ENCODE data around the gene GMPS. TPM values are rescaled to one million over a fixed set of nuclear protein-coding genes. Genes with fewer than 3 reads are reported as not detected.

GMPS gene
- total RNA-seq, 1 experiment from 2014 or later, result 43.3 TPM

GRCh38 chr3:155895379-155895900, 25.0 kb downstream of the GMPS start:
- BruUV-seq (replicated peaks), result no TSS peak
- no peak for TF ChIP-seq EZH2phosphoT487 (IDR thresholded peaks at IDR 0.05; ENCODE audit: borderline replicate concordance, low read length)
- TF ChIP-seq EZH2 (IDR thresholded peaks at IDR 0.05; ENCODE audit: low read length, unreplicated experiment), result no peak
- TF ChIP-seq, protein P1, sequence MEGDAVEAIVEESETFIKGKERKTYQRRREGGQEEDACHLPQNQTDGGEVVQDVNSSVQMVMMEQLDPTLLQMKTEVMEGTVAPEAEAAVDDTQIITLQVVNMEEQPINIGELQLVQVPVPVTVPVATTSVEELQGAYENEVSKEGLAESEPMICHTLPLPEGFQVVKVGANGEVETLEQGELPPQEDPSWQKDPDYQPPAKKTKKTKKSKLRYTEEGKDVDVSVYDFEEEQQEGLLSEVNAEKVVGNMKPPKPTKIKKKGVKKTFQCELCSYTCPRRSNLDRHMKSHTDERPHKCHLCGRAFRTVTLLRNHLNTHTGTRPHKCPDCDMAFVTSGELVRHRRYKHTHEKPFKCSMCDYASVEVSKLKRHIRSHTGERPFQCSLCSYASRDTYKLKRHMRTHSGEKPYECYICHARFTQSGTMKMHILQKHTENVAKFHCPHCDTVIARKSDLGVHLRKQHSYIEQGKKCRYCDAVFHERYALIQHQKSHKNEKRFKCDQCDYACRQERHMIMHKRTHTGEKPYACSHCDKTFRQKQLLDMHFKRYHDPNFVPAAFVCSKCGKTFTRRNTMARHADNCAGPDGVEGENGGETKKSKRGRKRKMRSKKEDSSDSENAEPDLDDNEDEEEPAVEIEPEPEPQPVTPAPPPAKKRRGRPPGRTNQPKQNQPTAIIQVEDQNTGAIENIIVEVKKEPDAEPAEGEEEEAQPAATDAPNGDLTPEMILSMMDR (conservative IDR thresholded peaks at IDR 0.05; ENCODE audit: low read depth, low read length), result no peak
- no peak overlapping the region for H2AFZ ChIP-seq (ENCODE audit: low read length)
- H3K4me3 ChIP-seq (ENCODE audit: low read length), result no peak overlapping the region
- no peak overlapping the region for H3K27ac ChIP-seq (ENCODE audit: low read length)
- no peaks in the 10 kb centered on the region for H3K9me2 ChIP-seq (replicated peaks; ENCODE audit: low read length)
- no peaks in the 10 kb centered on the region for H3K4me1 ChIP-seq (ENCODE audit: insufficient read depth, low read length)
- ChIA-PET CTCF (no interaction called here), POLR2A (ENCODE audit: unreplicated experiment) (no interaction called here)
- no peaks in the 10 kb centered on the region for H3K9me3 ChIP-seq (ENCODE audit: low read length)
- H3K9ac ChIP-seq (ENCODE audit: low read length), result no peak overlapping the region
- peaks cover 20% of the 10 kb centered on the region for H3K79me2 ChIP-seq (ENCODE audit: low read length)
- ATAC-seq (no peak), DNase-seq (no peak)
- H3K4me2 ChIP-seq (ENCODE audit: low read length), result no peak overlapping the region
- no peaks in the 10 kb centered on the region for H3F3A ChIP-seq (ENCODE audit: low read length, unreplicated experiment)
- H3K27me3 ChIP-seq (ENCODE audit: low read length), result no peaks in the 10 kb centered on the region
- peaks cover 10% of the 10 kb centered on the region; the same call in 1 of the 2 replicates for H4K20me1 ChIP-seq (ENCODE audit: low read length)
- peaks cover 30% of the 10 kb centered on the region for H3K36me3 ChIP-seq (ENCODE audit: low read depth, low read length)
- intact Hi-C loops (cut with micrococcal nuclease), result no loop called here

DNA sequence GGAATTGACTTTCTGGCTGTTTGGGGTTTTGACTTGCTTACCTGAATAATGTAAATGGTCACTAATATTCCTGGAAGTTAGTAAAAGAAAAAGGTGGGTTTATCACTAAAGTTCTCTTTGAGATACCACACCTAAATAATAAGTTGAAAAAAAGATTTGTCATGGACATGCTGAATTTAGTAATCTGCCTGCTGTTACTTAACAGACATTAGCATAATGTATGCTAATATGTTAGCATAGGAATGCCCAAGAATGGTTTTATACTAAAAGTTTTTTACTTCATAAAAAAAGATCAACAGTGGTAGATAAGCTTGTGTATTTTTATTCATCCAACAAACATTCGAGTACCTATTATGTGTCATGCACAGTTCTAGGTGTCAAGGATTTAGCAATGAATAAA, 36.5 kb downstream of the GMPS start:
- no peak overlapping the region for H3K9ac ChIP-seq (ENCODE audit: low read length)
- no peak overlapping the region for H2AFZ ChIP-seq (ENCODE audit: low read length)
- no TSS peak for BruUV-seq (replicated peaks)
- ChIA-PET CTCF (no interaction called here), POLR2A (ENCODE audit: unreplicated experiment) (no interaction called here)
- intact Hi-C loops (cut with micrococcal nuclease), result no loop called here
- H4K20me1 ChIP-seq (ENCODE audit: low read length), result 0 out of 2 replicates have a peak, but pooled peaks cover 5% of the 10 kb centered on the region
- peaks cover 25% of the 10 kb centered on the region for H3K36me3 ChIP-seq (ENCODE audit: low read depth, low read length)
- H3K9me3 ChIP-seq (ENCODE audit: low read length), result no peaks in the 10 kb centered on the region
- H3K27me3 ChIP-seq (ENCODE audit: low read length), result no peaks in the 10 kb centered on the region
- H3K4me2 ChIP-seq (ENCODE audit: low read length), result no peak overlapping the region
- no peaks in the 10 kb centered on the region for H3K9me2 ChIP-seq (replicated peaks; ENCODE audit: low read length)
- H3K27ac ChIP-seq (ENCODE audit: low read length), result no peak overlapping the region
- DNase-seq (no peak), ATAC-seq (no peak)
- H3K4me3 ChIP-seq (ENCODE audit: low read length), result no peak overlapping the region
- H3F3A ChIP-seq (ENCODE audit: low read length, unreplicated experiment), result no peaks in the 10 kb centered on the region
- no peaks in the 10 kb centered on the region for H3K79me2 ChIP-seq (ENCODE audit: low read length)
- no peaks in the 10 kb centered on the region for H3K4me1 ChIP-seq (ENCODE audit: insufficient read depth, low read length)
- TF ChIP-seq EZH2 (IDR thresholded peaks at IDR 0.05; ENCODE audit: low read length, unreplicated experiment) (no peak), EZH2phosphoT487 (IDR thresholded peaks at IDR 0.05; ENCODE audit: borderline replicate concordance, low read length) (no peak)
- TF ChIP-seq, protein P1 (conservative IDR thresholded peaks at IDR 0.05; ENCODE audit: low read depth, low read length), result no peak

- H3K79me2 ChIP-seq (ENCODE audit: low read length), result no peaks in the 10 kb centered on the region
- POLR2A ChIA-PET (ENCODE audit: unreplicated experiment), result no interaction called here
- no peak overlapping the region for H3K9ac ChIP-seq (ENCODE audit: low read length)
- CTCF ChIA-PET, result interaction anchor here (0.6 to 0.7 kb wide), 2 partner anchors 32 to 101 kb away, joined by 3 read pairs; no protein-coding TSS in a partner anchor
- no peak for ATAC-seq
- H3K36me3 ChIP-seq (ENCODE audit: low read depth, low read length), result peaks cover 22% of the 10 kb centered on the region
- H4K20me1 ChIP-seq (ENCODE audit: low read length), result 0 out of 2 replicates have a peak, but pooled peaks cover 3% of the 10 kb centered on the region
- intact Hi-C loops (cut with micrococcal nuclease), result no loop called here
- H3K9me3 ChIP-seq (ENCODE audit: low read length), result no peaks in the 10 kb centered on the region
- no peaks in the 10 kb centered on the region for H3K27me3 ChIP-seq (ENCODE audit: low read length)
- TF ChIP-seq EZH2phosphoT487 (IDR thresholded peaks at IDR 0.05; ENCODE audit: borderline replicate concordance, low read length) (no peak), EZH2 (IDR thresholded peaks at IDR 0.05; ENCODE audit: low read length, unreplicated experiment) (no peak)
- TF ChIP-seq, protein P1 (conservative IDR thresholded peaks at IDR 0.05; ENCODE audit: low read depth, low read length), result no peak
- no peak for DNase-seq
- no TSS peak for BruUV-seq (replicated peaks)
- H3K9me2 ChIP-seq (replicated peaks; ENCODE audit: low read length), result no peaks in the 10 kb centered on the region
- no peak overlapping the region for H3K27ac ChIP-seq (ENCODE audit: low read length)
- H3K4me2 ChIP-seq (ENCODE audit: low read length), result no peak overlapping the region
- no peaks in the 10 kb centered on the region for H3K4me1 ChIP-seq (ENCODE audit: insufficient read depth, low read length)
- no peaks in the 10 kb centered on the region for H3F3A ChIP-seq (ENCODE audit: low read length, unreplicated experiment)
- H3K4me3 ChIP-seq (ENCODE audit: low read length), result no peak overlapping the region
- H2AFZ ChIP-seq (ENCODE audit: low read length), result no peak overlapping the region
These were observed 37.6 kb downstream of the GMPS start for GRCh38 chr3:155908086-155908485.

Measured in PC-3 (cell line).